ENCODE data around the gene GSK3B. TPM values are rescaled to one million over a fixed set of nuclear protein-coding genes. Genes with fewer than 3 reads are reported as not detected.

Gene GSK3B
- total RNA-seq, 1 experiment from 2014 or later = 50.0 TPM

DNA sequence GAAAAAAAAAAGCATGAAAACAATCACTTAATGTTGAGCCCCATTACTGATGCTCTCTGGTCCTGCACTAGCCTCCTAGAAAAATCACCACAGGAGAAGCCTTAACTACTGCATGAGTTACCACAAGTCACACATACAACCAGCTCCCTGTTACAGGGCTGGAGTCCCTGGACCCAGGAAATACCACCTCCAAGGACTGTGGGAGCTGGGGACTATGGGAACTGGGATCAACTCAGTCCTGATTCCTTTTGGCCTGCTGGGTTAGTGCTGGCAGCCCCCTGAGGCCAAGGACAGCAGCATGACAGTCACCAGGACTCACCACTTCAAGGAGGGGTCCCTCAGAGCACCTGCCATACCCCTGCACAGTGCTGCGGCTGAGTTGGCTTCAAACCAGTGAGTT lies 311.8 kb downstream of the GSK3B start (continued):
- TF ChIP-seq, protein P1, sequence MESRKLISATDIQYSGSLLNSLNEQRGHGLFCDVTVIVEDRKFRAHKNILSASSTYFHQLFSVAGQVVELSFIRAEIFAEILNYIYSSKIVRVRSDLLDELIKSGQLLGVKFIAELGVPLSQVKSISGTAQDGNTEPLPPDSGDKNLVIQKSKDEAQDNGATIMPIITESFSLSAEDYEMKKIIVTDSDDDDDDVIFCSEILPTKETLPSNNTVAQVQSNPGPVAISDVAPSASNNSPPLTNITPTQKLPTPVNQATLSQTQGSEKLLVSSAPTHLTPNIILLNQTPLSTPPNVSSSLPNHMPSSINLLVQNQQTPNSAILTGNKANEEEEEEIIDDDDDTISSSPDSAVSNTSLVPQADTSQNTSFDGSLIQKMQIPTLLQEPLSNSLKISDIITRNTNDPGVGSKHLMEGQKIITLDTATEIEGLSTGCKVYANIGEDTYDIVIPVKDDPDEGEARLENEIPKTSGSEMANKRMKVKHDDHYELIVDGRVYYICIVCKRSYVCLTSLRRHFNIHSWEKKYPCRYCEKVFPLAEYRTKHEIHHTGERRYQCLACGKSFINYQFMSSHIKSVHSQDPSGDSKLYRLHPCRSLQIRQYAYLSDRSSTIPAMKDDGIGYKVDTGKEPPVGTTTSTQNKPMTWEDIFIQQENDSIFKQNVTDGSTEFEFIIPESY (IDR thresholded peaks at IDR 0.05; ENCODE audit: extremely low read depth, insufficient replicate concordance, low read length) = no peak
- TF ChIP-seq ELF1 (IDR thresholded peaks at IDR 0.05; ENCODE audit: borderline replicate concordance, low read depth) = no peak
- no peak for TF ChIP-seq POLR2A (IDR thresholded peaks at IDR 0.05; ENCODE audit: borderline replicate concordance, extremely low read depth, insufficient read depth, insufficient read length)
- TF ChIP-seq YY1 (IDR thresholded peaks at IDR 0.05; ENCODE audit: extremely low read depth, insufficient replicate concordance, low read depth, low read length) = no peak
- TF ChIP-seq EZH2 (IDR thresholded peaks at IDR 0.05) = no peak

GRCh38 chr3:119781330-119782198 lies 312.7 kb downstream of the GSK3B start, which contains the start of gene NR1I2:
NR1I2 (plus strand) TSS chr3:119782101.
- Histone ChIP-seq H3K4me2 (ENCODE audit: low read length) (no peak within 1 kb of the TSS), H3K9me2 (ENCODE audit: insufficient read depth) (no peaks in the 10 kb centered on the region), H3K27ac (ENCODE audit: low read depth, low read length) (no peak within 1 kb of the TSS), H2AFZ (ENCODE audit: low read depth, low read length, poor library complexity, severe bottlenecking) (no peak within 1 kb of the TSS), H3K9me3 (ENCODE audit: control insufficient read depth in 1 of 2, insufficient read depth in 1 of 2, low read depth in 1 of 2, low read length in 2 of 2) (0 out of 4 replicates have a peak, but pooled peaks cover 0 to 2% of the 10 kb centered on the region in 2 experiments), H4K20me1 (ENCODE audit: insufficient read depth) (no peaks in the 10 kb centered on the region), H3K4me3 (replicated peaks in 1 of 2; ENCODE audit: low read depth in 1 of 2, low read length in 2 of 2) (no peak within 1 kb of the TSS), H3K27me3 (ENCODE audit: insufficient read depth, low read length) (no peaks in the 10 kb centered on the region), H3K36me3 (ENCODE audit: control insufficient read depth in 1 of 2, insufficient read depth in 2 of 2, low read length in 2 of 2) (no peaks in the 10 kb centered on the region), H3K9ac (ENCODE audit: low read length) (no peak within 1 kb of the TSS), H3K4me1 (ENCODE audit: control insufficient read depth in 1 of 2, insufficient read depth in 2 of 2, low read length in 2 of 2) (no peaks in the 10 kb centered on the region), H3K79me2 (ENCODE audit: insufficient read depth, low read length) (no peaks in the 10 kb centered on the region)
- ATAC-seq (no peak), DNase-seq (ENCODE audit: low read depth, low spot score) (no peak)
- RAD21 ChIA-PET (ENCODE audit: low non-redundant PET in 1 of 2, low total read pairs in 2 of 2, uncharacterized antibody in 2 of 2, unreplicated experiment in 2 of 2) = no interaction called here
- no TSS peak for BruUV-seq (replicated peaks)
- TF ChIP-seq JUND (IDR thresholded peaks at IDR 0.05) (no peak), CTCF (IDR thresholded peaks at IDR 0.05 in 2 of 3, conservative IDR thresholded peaks at IDR 0.05 in 1 of 3; ENCODE audit: borderline replicate concordance in 1 of 3, insufficient read depth in 1 of 3, low read depth in 2 of 3, low read length in 2 of 3) (0 out of 6 replicates have a peak, but pooled peaks of 1 of the 3 experiments have one; percentile 5)
- POLR2A ChIA-PET = no interaction called here
- CTCF ChIA-PET = no interaction called here
- intact Hi-C loops (cut with micrococcal nuclease) = no loop called here

Measured in HCT116 (cell line).